ENCODE results near the gene TNPO2.

The TNPO2 gene

GRCh38 chr19:12722566-12723380 is 959 bp downstream of the TNPO2 start:
- peak overlapping the region; percentile 97 for H3K4me2 ChIP-seq (ENCODE audit: low read depth, low read length, poor library complexity, severe bottlenecking)
- H3K9me3 ChIP-seq (ENCODE audit: insufficient read depth, low read depth, low read length): no peaks in the 10 kb centered on the region
- peaks cover 32% of the 10 kb centered on the region for H4K20me1 ChIP-seq (ENCODE audit: insufficient read depth, low read length, poor library complexity, severe bottlenecking)
- no peaks in the 10 kb centered on the region for H3F3A ChIP-seq (ENCODE audit: low read depth)
- H3K9ac ChIP-seq (ENCODE audit: low read depth, low read length, poor library complexity, severe bottlenecking): peak overlapping the region; percentile 99
- TF ChIP-seq, protein P1, sequence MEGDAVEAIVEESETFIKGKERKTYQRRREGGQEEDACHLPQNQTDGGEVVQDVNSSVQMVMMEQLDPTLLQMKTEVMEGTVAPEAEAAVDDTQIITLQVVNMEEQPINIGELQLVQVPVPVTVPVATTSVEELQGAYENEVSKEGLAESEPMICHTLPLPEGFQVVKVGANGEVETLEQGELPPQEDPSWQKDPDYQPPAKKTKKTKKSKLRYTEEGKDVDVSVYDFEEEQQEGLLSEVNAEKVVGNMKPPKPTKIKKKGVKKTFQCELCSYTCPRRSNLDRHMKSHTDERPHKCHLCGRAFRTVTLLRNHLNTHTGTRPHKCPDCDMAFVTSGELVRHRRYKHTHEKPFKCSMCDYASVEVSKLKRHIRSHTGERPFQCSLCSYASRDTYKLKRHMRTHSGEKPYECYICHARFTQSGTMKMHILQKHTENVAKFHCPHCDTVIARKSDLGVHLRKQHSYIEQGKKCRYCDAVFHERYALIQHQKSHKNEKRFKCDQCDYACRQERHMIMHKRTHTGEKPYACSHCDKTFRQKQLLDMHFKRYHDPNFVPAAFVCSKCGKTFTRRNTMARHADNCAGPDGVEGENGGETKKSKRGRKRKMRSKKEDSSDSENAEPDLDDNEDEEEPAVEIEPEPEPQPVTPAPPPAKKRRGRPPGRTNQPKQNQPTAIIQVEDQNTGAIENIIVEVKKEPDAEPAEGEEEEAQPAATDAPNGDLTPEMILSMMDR (conservative IDR thresholded peaks at IDR 0.05; ENCODE audit: low read length): no peak
- no peak for TF ChIP-seq EZH2phosphoT487 (IDR thresholded peaks at IDR 0.05; ENCODE audit: borderline replicate concordance)
- H2AFZ ChIP-seq (ENCODE audit: low read length): peak overlapping the region; percentile 88
- H3K27me3 ChIP-seq (ENCODE audit: insufficient read depth, low read length, poor library complexity, severe bottlenecking): no peaks in the 10 kb centered on the region
- H3K36me3 ChIP-seq (ENCODE audit: insufficient read depth, low read length): peaks cover 13% of the 10 kb centered on the region; the same call in 1 of the 2 replicates
- no peaks in the 10 kb centered on the region for H3K9me2 ChIP-seq (replicated peaks; ENCODE audit: low read depth, low read length)
- peaks cover 26% of the 10 kb centered on the region for H3K4me1 ChIP-seq (ENCODE audit: insufficient read depth, low read length, poor library complexity, severe bottlenecking)
- H3K79me2 ChIP-seq (ENCODE audit: insufficient read depth, low read length): peaks cover 53% of the 10 kb centered on the region
- H3K4me3 ChIP-seq (ENCODE audit: low read length, poor library complexity, severe bottlenecking): peak overlapping the region; percentile 94

DNA sequence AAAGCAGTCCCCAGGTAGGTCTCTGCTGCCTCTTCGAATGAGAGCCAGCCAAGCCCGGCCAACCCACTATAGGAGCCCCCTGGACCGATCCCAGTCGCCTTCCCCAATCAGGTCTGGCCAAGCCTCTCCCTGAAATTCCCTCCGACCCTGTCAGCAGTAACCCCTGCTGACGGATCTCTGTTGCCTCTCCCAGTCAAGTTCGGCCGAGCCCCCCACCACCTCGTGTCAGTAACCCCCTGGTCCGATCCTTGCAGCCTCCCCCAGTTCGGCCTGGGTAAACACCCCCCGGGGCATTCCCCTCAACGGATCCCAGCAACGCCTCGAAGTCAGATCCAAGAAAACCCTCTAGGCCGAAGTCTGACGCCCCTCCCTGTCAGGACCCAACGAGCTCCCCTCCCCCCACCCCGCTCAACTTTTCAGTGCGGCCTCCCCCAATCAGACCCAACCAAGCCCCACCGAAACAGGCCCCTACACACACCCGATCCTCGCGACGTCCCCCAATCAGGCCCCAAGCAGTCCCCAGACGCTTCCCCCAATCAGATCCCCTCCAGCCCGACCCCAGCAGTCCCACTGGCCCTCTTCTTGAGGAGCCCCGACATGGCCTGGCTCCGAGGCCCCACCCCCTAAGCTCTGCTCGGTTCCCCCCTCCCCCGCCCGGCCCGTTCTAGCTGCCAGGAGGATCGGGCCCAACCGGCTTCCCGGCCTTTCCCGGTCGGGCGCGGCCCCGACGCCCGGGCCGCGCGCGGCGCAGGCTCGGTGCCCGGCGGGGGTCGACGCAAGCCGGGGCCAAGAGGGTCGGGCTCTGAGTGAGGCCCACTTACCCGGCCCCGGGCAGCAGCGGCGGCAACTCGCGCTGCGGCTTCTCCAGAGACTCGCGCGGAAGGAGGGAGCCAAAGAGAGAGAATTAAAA is 1.8 kb downstream of the TNPO2 start:
- Histone ChIP-seq H3K9ac (ENCODE audit: low read depth, low read length, poor library complexity, severe bottlenecking) (peak overlapping the region; percentile 99), H4K20me1 (ENCODE audit: insufficient read depth, low read length, poor library complexity, severe bottlenecking) (peaks cover 37% of the 10 kb centered on the region), H3K4me1 (ENCODE audit: insufficient read depth, low read length, poor library complexity, severe bottlenecking) (peaks cover 26% of the 10 kb centered on the region), H3K9me3 (ENCODE audit: insufficient read depth, low read depth, low read length) (no peaks in the 10 kb centered on the region), H2AFZ (ENCODE audit: low read length) (peak overlapping the region; percentile 59; the same call in 1 of the 2 replicates), H3K9me2 (replicated peaks; ENCODE audit: low read depth, low read length) (no peaks in the 10 kb centered on the region), H3K4me3 (ENCODE audit: low read length, poor library complexity, severe bottlenecking) (peak overlapping the region; percentile 94), H3F3A (ENCODE audit: low read depth) (no peaks in the 10 kb centered on the region), H3K4me2 (ENCODE audit: low read depth, low read length, poor library complexity, severe bottlenecking) (peak overlapping the region; percentile 97), H3K36me3 (ENCODE audit: insufficient read depth, low read length) (peaks cover 10% of the 10 kb centered on the region; the same call in 1 of the 2 replicates), H3K27me3 (ENCODE audit: insufficient read depth, low read length, poor library complexity, severe bottlenecking) (no peaks in the 10 kb centered on the region), H3K79me2 (ENCODE audit: insufficient read depth, low read length) (peaks cover 59% of the 10 kb centered on the region)
- TF ChIP-seq EZH2phosphoT487 (IDR thresholded peaks at IDR 0.05; ENCODE audit: borderline replicate concordance): no peak
- TF ChIP-seq, protein P1 (conservative IDR thresholded peaks at IDR 0.05; ENCODE audit: low read length): no peak

DNA sequence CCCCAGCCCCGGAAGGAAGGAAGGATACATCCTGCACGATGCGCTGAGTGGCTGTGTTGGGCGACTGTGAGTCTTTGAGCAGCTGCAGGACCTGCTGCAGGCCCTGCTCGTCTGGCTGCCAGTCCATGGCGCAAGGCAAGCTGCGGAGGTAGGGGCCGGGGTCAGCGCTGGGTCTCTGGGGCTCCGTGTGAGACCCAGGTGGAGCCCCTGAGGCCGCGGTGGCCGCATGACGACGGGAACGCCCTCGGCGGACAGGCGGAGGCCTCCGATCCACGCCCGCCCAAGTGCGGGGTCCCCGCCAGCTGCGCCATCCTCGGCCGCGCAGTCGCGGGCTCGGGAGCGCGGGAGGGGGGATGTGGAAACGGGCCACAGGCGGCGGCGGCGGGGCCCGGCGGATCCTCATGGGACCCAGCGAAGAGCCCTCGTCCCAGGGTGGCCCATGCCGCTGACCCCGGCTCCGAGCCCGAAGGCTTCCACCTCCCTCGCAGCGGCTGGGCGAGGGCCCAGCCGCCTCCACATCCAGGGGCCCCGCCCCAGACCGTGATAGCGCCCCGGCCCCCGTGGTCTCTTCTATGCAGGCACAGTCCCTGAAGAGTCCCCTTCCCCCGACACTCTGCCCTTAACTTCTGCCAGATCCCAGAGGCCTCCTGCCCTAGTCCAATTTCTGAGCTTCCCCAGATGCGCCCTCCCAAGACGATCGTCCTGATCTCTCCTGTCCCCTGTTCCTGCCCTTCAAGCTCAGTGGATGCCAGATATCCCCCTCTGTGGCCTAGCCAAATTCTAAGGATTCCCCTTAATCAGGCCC is 2.7 kb downstream of the TNPO2 start:
- H3K4me1 ChIP-seq (ENCODE audit: insufficient read depth, low read length, poor library complexity, severe bottlenecking): peaks cover 26% of the 10 kb centered on the region
- H3K79me2 ChIP-seq (ENCODE audit: insufficient read depth, low read length): peaks cover 66% of the 10 kb centered on the region
- peaks cover 41% of the 10 kb centered on the region for H4K20me1 ChIP-seq (ENCODE audit: insufficient read depth, low read length, poor library complexity, severe bottlenecking)
- H3K4me2 ChIP-seq (ENCODE audit: low read depth, low read length, poor library complexity, severe bottlenecking): peak overlapping the region; percentile 97
- peak overlapping the region; percentile 94 for H3K4me3 ChIP-seq (ENCODE audit: low read length, poor library complexity, severe bottlenecking)
- H3K9me3 ChIP-seq (ENCODE audit: insufficient read depth, low read depth, low read length): no peaks in the 10 kb centered on the region
- no peaks in the 10 kb centered on the region for H3K27me3 ChIP-seq (ENCODE audit: insufficient read depth, low read length, poor library complexity, severe bottlenecking)
- H2AFZ ChIP-seq (ENCODE audit: low read length): no peak overlapping the region
- H3K36me3 ChIP-seq (ENCODE audit: insufficient read depth, low read length): peaks cover 10% of the 10 kb centered on the region; the same call in 1 of the 2 replicates
- H3F3A ChIP-seq (ENCODE audit: low read depth): no peaks in the 10 kb centered on the region
- no peak for TF ChIP-seq EZH2phosphoT487 (IDR thresholded peaks at IDR 0.05; ENCODE audit: borderline replicate concordance)
- TF ChIP-seq, protein P1 (conservative IDR thresholded peaks at IDR 0.05; ENCODE audit: low read length): no peak
- peak overlapping the region; percentile 99 for H3K9ac ChIP-seq (ENCODE audit: low read depth, low read length, poor library complexity, severe bottlenecking)
- no peaks in the 10 kb centered on the region for H3K9me2 ChIP-seq (replicated peaks; ENCODE audit: low read depth, low read length)
